H1 (cell line): ENCODE measurements around the gene C1GALT1. TPM values are rescaled to one million over a fixed set of nuclear protein-coding genes. Genes with fewer than 3 reads are reported as not detected.

Source experiments
- CTCF ChIA-PET: fragments of 300-600 bp; sonication (Branson Sonifier 250); formaldehyde crosslinking; loops from one replicate; lab custom pipeline; 2021; ENCODE audit not compliant: partially characterized antibody; lab: Charles Lee
- POLR2A ChIA-PET: fragments of 300-600 bp; sonication (Branson Sonifier 250); formaldehyde crosslinking; loops from one replicate; lab custom pipeline; 2021; ENCODE audit warnings: inconsistent platforms; ENCODE audit not compliant: partially characterized antibody; lab: Charles Lee
- DNase-seq, 2 experiments: peaks; one replicate each; pipeline versions ENCODE4 v3.0.0 to v3.0.0-alpha.2; 2010 to 2022; ENCODE audit warnings: low spot score in 2 of 2, low read depth in 1 of 2, mixed read lengths in 1 of 2
- FAIRE-seq: peaks from 2 replicates; lab custom pipeline; 2011; peaks lifted over from hg19 to GRCh38; lab: Jason Lieb, UNC
- H2AFZ ChIP-seq: 2 replicates; pipeline ENCODE4 v1.8.1; 2012; ENCODE audit warnings: low read length, inconsistent platforms
- H2AK5ac ChIP-seq: 2 replicates; pipeline ENCODE4 v1.6.1; 2013; ENCODE audit warnings: low read depth, low read length
- H2BK120ac ChIP-seq: replicated peaks from 2 replicates; pipeline ENCODE3; 2013; ENCODE audit warnings: low read depth, low read length, inconsistent platforms
- H2BK12ac ChIP-seq: 2 replicates; pipeline ENCODE4 v1.6.1; 2013; ENCODE audit warnings: low read depth, low read length
- H2BK15ac ChIP-seq: 2 replicates; pipeline ENCODE4 v1.6.1; 2013; ENCODE audit warnings: low read length
- H2BK20ac ChIP-seq: 2 replicates; pipeline ENCODE4 v1.6.1; 2013; ENCODE audit warnings: low read length
- H2BK5ac ChIP-seq: 2 replicates; pipeline ENCODE4 v1.6.1; 2013; ENCODE audit warnings: low read depth, low read length
- H3K14ac ChIP-seq: 2 replicates; pipeline ENCODE4 v1.6.1; 2013; ENCODE audit warnings: inconsistent platforms; ENCODE audit not compliant: insufficient read length
- H3K18ac ChIP-seq: 2 replicates; pipeline ENCODE4 v1.6.1; 2013; ENCODE audit warnings: low read length; ENCODE audit errors: extremely low read depth
- H3K23ac ChIP-seq: 2 replicates; pipeline ENCODE4 v1.6.1; 2013; ENCODE audit warnings: inconsistent platforms; ENCODE audit not compliant: insufficient read length
- H3K23me2 ChIP-seq: 2 replicates; pipeline ENCODE4 v1.6.1; 2013; ENCODE audit warnings: low read depth, low read length
- H3K27ac ChIP-seq: 2 replicates; pipeline ENCODE4 v1.6.1; 2011; ENCODE audit warnings: low read depth, low read length, inconsistent platforms
- H3K27me3 ChIP-seq, 4 experiments: replicated peaks in 1 of 4; 1 replicate in 1 of 4; 2 replicates in 3 of 4; pipeline versions ENCODE4 v1.6.1 to v1.8.1; 2011 to 2013; ENCODE audit warnings: low read length in 3 of 4, mild to moderate bottlenecking in 3 of 4, inconsistent platforms in 2 of 4, mixed read lengths in 2 of 4, moderate library complexity in 1 of 4; ENCODE audit not compliant: control insufficient read depth in 3 of 4, insufficient read depth in 3 of 4; ENCODE audit errors: extremely low read depth in 1 of 4
- H3K36me3 ChIP-seq, 4 experiments: 2 replicates each; pipeline versions ENCODE4 v1.6.1 to v1.8.1; 2011 to 2013; ENCODE audit warnings: mild to moderate bottlenecking in 4 of 4, low read length in 3 of 4, moderate library complexity in 2 of 4, control low read depth in 1 of 4, inconsistent platforms in 1 of 4; ENCODE audit not compliant: insufficient read depth in 4 of 4, control insufficient read depth in 2 of 4
- H3K4ac ChIP-seq: replicated peaks from 2 replicates; pipeline ENCODE3; 2013; ENCODE audit warnings: low read length, low read depth, mixed read lengths, inconsistent platforms; ENCODE audit not compliant: insufficient read length
- H3K4me1 ChIP-seq, 4 experiments: replicated peaks in 1 of 4; 1 replicate in 1 of 4; 2 replicates in 3 of 4; pipeline versions ENCODE4 v1.6.1 to v1.8.1; 2011 to 2013; ENCODE audit warnings: low read length in 3 of 4, inconsistent platforms in 2 of 4, mixed read lengths in 1 of 4; ENCODE audit not compliant: insufficient read depth in 4 of 4, control insufficient read depth in 3 of 4
- H3K4me2 ChIP-seq, 2 experiments: 2 replicates each; pipeline versions ENCODE4 v1.6.1 to v1.8.1; 2011 to 2013; ENCODE audit warnings: low read depth in 2 of 2, low read length in 2 of 2, control low read depth in 1 of 2, inconsistent platforms in 1 of 2, mild to moderate bottlenecking in 1 of 2; ENCODE audit not compliant: insufficient read depth in 1 of 2
- H3K4me3 ChIP-seq, 4 experiments: fragments of 200-600, 300-600 bp in 1 of 4; sonication (generic), shearing (Covaris generic), sonication (Bioruptor Twin) in 1 of 4; 2 replicates each; pipeline versions ENCODE4 v1.5.1 to v1.8.1; 2011 to 2016; ENCODE audit warnings: low read length in 4 of 4, low read depth in 3 of 4, control low read depth in 2 of 4, inconsistent platforms in 2 of 4, mild to moderate bottlenecking in 2 of 4, mixed read lengths in 1 of 4, moderate library complexity in 1 of 4; ENCODE audit not compliant: insufficient read depth in 2 of 4; ENCODE audit errors: extremely low read depth in 1 of 4
- H3K56ac ChIP-seq: replicated peaks from 2 replicates; pipeline ENCODE3; 2013; ENCODE audit warnings: low read depth, mild to moderate bottlenecking, mixed read lengths, low read length, inconsistent platforms; ENCODE audit not compliant: insufficient read length
- H3K79me1 ChIP-seq: 2 replicates; pipeline ENCODE4 v1.6.1; 2013; ENCODE audit warnings: low read depth, low read length, control low read depth
- H3K79me2 ChIP-seq, 2 experiments: 2 replicates each; pipeline versions ENCODE4 v1.6.1 to v1.8.1; 2012 to 2013; ENCODE audit warnings: low read length in 2 of 2, mild to moderate bottlenecking in 2 of 2, inconsistent platforms in 1 of 2; ENCODE audit not compliant: insufficient read depth in 2 of 2, control insufficient read depth in 1 of 2
- H3K9ac ChIP-seq, 4 experiments: replicated peaks in 1 of 4; 1 replicate in 1 of 4; 2 replicates in 3 of 4; pipeline versions ENCODE4 v1.6.1 to v1.8.1; 2011 to 2013; ENCODE audit warnings: low read depth in 3 of 4, low read length in 3 of 4, control low read depth in 2 of 4, mild to moderate bottlenecking in 2 of 4, moderate library complexity in 2 of 4, inconsistent platforms in 1 of 4; ENCODE audit errors: extremely low read depth in 1 of 4
- H3K9me3 ChIP-seq, 2 experiments: 2 replicates each; pipeline versions ENCODE4 v1.6.1 to v1.8.1; 2012 to 2013; ENCODE audit warnings: mild to moderate bottlenecking in 2 of 2, moderate library complexity in 2 of 2, control low read depth in 1 of 2, inconsistent platforms in 1 of 2, low read depth in 1 of 2, low read length in 1 of 2, mixed read lengths in 1 of 2; ENCODE audit not compliant: insufficient read depth in 2 of 2
- H4K20me1 ChIP-seq, 2 experiments: replicated peaks in 1 of 2; 2 replicates each; pipeline versions ENCODE3 to v1.8.1; 2011 to 2013; ENCODE audit warnings: inconsistent platforms in 2 of 2, low read length in 2 of 2, mild to moderate bottlenecking in 1 of 2; ENCODE audit not compliant: insufficient read depth in 2 of 2, control insufficient read depth in 1 of 2
- H4K5ac ChIP-seq: 2 replicates; pipeline ENCODE4 v1.6.1; 2013; ENCODE audit warnings: low read length, low read depth, mixed read lengths, inconsistent platforms; ENCODE audit not compliant: insufficient read length
- H4K8ac ChIP-seq: 2 replicates; pipeline ENCODE4 v1.8.0; 2013; ENCODE audit warnings: mild to moderate bottlenecking, moderate library complexity, low read length, inconsistent platforms; ENCODE audit not compliant: insufficient read depth; ENCODE audit errors: extremely low read depth
- H4K91ac ChIP-seq: replicated peaks from 2 replicates; pipeline ENCODE3; 2013; ENCODE audit warnings: low read length, mixed read lengths, inconsistent platforms; ENCODE audit not compliant: insufficient read length
- BACH1 ChIP-seq: IDR thresholded peaks from 2 replicates; pipeline ENCODE4 v1.6.1; 2012; ENCODE audit warnings: low read length, improper control_type of control experiment
- CBX5 ChIP-seq: fragments of 300-800, 300-1000 bp; sonication (generic); IDR thresholded peaks from 2 replicates; pipeline ENCODE4 v1.7.1; 2016; ENCODE audit warnings: antibody characterized with exemption, low read length, low read depth
- E2F6 ChIP-seq: IDR thresholded peaks from 2 replicates; pipeline ENCODE4 v1.6.1; 2012; ENCODE audit warnings: inconsistent platforms
- MAX ChIP-seq: IDR thresholded peaks from 2 replicates; pipeline ENCODE4 v1.6.1; 2012; ENCODE audit warnings: inconsistent platforms
- RXRA ChIP-seq: IDR thresholded peaks from 2 replicates; pipeline ENCODE4 v1.6.1; 2011; ENCODE audit warnings: low read depth, mild to moderate bottlenecking, low read length, moderate library complexity; ENCODE audit not compliant: insufficient read depth
- WGBS, 2 experiments: shearing (Covaris generic) in 1 of 2; methylation state at CpG; one replicate each; pipeline versions ENCODE4 v1.1.6 to v1.1.7; 2013 to 2015; ENCODE audit warnings: low lambda C conversion rate in 2 of 2, mixed read lengths in 2 of 2, inconsistent platforms in 1 of 2, low coverage in 1 of 2, missing lambda C conversion rate in 1 of 2; ENCODE audit not compliant: insufficient replicate concordance in 2 of 2, insufficient coverage in 1 of 2, insufficient read length in 1 of 2; ENCODE audit errors: extremely low coverage in 1 of 2, missing lambda C conversion rate in 1 of 2; 5-methylcytosine and 5-hydroxymethylcytosine counted together
- polyA plus RNA-seq, 7 experiments: library from polyadenylated mRNA; depleted of rRNA in 3 of 7; stranded (reverse) in 5 of 7; unstranded in 2 of 7; fragments of >200 nt in 5 of 7; fragments of 200-250 nt in 2 of 7; gene quantifications; 1 replicate in 5 of 7; 2 replicates in 1 of 7; 4 replicates in 1 of 7; pipeline versions ENCODE4 v1.2.1 to v1.2.3, GENCODE V29; 2011 to 2013; ENCODE audit warnings: missing spikeins in 2 of 7, mixed read lengths in 2 of 7
- total RNA-seq: library from RNA; stranded (reverse); fragmentation: NEBNext Ultra II Directional; extraction: Animal tissue kit (Norgen Biotek cat#: 25700); gene quantifications from 2 replicates; pipeline ENCODE4 v1.2.1, GENCODE V29; 2021

The C1GALT1 gene
- total and polyA plus RNA-seq, 2 of the 8 experiments (the other 6 are each of a cell fraction or from before 2014, with no cell fraction given): 18.7 to 94.2 TPM

- FAIRE-seq (no peak), DNase-seq (no peak)
- H2AK5ac ChIP-seq: no peak overlapping the region
- H3K9ac ChIP-seq: no peak overlapping the region
- H3K36me3 ChIP-seq: no peaks in the 10 kb centered on the region
- ChIA-PET CTCF (interaction anchor here (1.1 to 1.7 kb wide), 3 partner anchors 16 to 162 kb away, joined by 3 to 6 read pairs (median 5); partner anchors contain the start of gene C1GALT1), POLR2A (interaction anchor here (1.2 kb wide), 1 partner anchor 11 kb away, joined by 3 read pairs; no protein-coding TSS in a partner anchor)
- H2BK120ac ChIP-seq: no peak overlapping the region
- H4K8ac ChIP-seq: no peak overlapping the region
- no peak overlapping the region for H4K91ac ChIP-seq
- no peak overlapping the region for H3K56ac ChIP-seq
- no peak overlapping the region for H3K23ac ChIP-seq
- H3K79me2 ChIP-seq: no peaks in the 10 kb centered on the region
- H3K4me1 ChIP-seq: peaks cover 0 to 3% (median 0%) of the 10 kb centered on the region in 4 experiments; a peak in 1 of 7 replicates
- H4K20me1 ChIP-seq: no peaks in the 10 kb centered on the region
- no peak overlapping the region for H4K5ac ChIP-seq
- H3K14ac ChIP-seq: no peak overlapping the region
- H3K4me2 ChIP-seq: no peak overlapping the region
- no peak overlapping the region for H2BK15ac ChIP-seq
- no peaks in the 10 kb centered on the region for H3K23me2 ChIP-seq
- no peak overlapping the region for H3K18ac ChIP-seq
- 91% methylated on average over 8 of the region's 8 CpGs; no CpG with 5 or more reads in 1 of the 2 experiments for WGBS, 2 experiments
- H2BK5ac ChIP-seq: no peak overlapping the region
- H3K4me3 ChIP-seq: no peak overlapping the region
- H3K79me1 ChIP-seq: no peaks in the 10 kb centered on the region
- H3K9me3 ChIP-seq: no peaks in the 10 kb centered on the region
- H2BK12ac ChIP-seq: no peak overlapping the region
- no peaks in the 10 kb centered on the region for H3K27me3 ChIP-seq
- H3K4ac ChIP-seq: no peak overlapping the region
- H2AFZ ChIP-seq: no peak overlapping the region
- no peak overlapping the region for H2BK20ac ChIP-seq
- no peak overlapping the region for H3K27ac ChIP-seq
- TF ChIP-seq BACH1 (no peak), RXRA (no peak), MAX (no peak), CBX5 (no peak), E2F6 (no peak)
Measured at GRCh38 chr7:7265081-7266075, 83.0 kb downstream of the C1GALT1 start.
